CD4-positive, alpha-beta T cell treated with Interleukin-4 for 4 hours (primary cell): ENCODE measurements around the gene TMEM203.

ENCODE experiments used
- DNase-seq: peaks from one replicate; pipeline ENCODE4 v3.0.0-alpha.2; 2020

TMEM203 gene

DNA sequence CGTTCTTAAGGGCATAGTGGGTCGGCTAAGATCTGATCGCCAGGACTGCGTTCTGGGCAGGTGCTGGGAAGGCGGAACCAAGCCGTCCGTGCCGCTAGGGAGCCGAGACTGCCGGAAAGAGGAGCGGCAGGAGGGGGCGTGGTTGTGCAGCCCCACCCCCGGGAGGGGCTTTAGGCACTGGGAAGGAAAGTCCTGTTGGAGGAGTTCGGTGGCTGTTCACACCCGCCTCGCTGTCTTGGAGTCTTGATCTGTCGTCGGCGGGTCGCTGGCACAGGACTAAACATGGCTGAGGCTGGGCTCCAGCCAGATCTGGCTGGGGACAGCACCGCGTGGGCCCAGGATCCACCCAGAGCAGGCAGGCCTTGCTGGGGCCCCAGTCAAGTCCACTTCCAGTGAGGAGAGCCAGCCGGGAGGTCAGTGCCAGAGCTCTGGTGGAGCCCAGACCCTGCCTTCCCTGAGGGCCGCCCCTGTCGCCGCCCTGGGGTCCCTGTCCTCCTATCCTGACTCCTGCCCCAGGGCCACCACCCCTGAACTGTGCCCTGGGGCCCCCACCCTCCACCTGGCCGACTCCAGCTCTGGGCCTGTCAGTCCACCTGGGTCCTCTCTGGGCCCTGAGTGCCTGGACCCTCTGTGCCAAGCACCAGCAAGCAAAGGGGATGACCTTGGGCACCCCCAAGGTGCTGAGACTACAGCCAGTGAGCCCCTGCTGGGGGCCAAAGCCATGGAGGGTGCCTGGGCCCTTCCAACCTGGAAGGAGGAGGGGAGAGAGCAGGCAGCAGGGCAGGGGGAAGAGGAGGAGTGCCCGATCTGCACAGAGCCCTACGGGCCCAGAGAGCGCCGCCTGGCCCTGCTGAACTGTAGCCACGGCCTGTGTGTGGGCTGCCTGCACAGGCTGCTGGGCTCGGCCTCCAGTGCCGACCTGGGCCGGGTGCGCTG lies 12.1 kb upstream of the TMEM203 start:
- DNase-seq, result no peak

DNA sequence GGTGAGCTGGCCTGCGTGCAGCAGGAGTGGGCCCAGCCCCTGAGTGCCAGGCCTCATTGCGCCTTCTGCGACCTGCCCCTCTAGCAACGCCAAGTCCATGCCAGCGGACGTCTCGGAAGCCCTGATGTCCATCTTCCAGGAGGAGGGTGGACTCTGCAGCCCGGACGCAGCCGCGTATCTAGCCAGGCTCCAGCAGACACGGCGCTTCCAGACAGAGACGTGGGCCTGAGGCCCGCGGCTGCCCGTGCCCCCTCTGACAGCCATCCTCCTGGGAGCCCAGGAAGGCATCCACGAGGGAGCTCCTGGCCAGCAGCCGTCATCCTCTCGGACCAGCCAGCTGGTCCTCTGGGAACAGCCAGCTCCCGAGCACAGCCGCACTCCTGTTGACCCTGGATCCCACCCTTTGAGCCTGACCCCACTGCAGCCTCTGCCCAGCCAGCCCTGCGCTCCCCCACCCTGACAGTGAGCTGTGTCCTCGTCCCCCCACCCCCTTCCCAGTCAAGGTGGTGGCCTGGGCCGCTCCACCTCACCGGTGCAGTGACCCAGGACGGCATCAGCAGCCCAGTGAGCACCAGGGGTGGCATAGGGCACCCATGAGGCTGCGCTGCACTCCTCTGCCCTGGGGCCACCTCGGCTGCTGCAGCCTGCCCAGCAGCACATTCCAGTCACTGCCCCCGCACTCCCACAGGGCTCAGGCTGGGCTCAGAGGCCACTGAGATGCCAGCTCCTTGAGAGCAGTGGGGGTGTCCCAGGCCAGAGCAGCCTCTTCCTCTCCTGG lies 10.9 kb upstream of the TMEM203 start:
- DNase-seq, result no peak

GRCh38 chr9:137215196-137215986 lies 9.9 kb upstream of the TMEM203 start:
- DNase-seq, result no peak

DNA sequence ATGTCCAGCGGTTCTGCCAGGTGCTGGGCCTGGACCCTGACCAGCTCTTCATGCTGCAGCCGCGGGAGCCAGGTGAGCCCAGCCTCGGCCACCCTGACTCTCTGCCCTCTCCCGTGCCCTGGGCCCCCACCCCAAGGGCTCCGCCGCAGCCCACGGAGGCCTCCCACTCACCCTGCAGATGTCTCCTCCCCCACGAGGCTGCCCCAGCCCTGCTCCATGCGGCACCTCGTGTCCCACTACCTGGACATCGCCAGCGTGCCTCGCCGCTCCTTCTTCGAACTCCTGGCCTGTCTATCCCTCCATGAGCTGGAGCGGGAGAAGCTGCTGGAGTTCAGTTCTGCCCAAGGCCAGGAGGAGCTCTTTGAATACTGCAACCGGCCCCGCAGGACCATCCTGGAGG lies 9.2 kb upstream of the TMEM203 start:
- no peak for DNase-seq

- no peak for DNase-seq
Observed at GRCh38 chr9:137213160-137214060, 8.0 kb upstream of the TMEM203 start.

- no peak for DNase-seq
Observed at GRCh38 chr9:137212520-137212919, 7.1 kb upstream of the TMEM203 start.

DNA sequence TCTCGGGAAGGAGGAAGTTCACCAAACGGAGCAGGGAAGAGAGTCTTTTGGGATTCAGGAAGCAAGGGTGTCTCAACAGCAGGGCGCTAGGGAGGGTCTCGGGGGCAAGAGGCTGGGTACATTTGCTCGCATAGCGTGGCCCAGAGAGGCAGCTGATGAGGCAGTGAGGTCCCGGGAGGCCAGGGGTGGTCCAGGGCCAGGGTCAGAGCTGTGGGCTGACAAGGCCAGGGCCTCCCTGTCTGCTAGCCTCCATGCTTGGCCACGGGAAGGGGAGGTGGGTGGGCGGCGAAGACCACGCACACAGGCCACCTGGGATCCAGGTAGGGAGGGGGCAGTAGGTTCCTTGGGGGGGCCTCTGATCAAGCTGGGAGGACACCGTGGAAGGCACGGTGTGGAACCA lies 6.1 kb upstream of the TMEM203 start:
- DNase-seq, result no peak

DNA sequence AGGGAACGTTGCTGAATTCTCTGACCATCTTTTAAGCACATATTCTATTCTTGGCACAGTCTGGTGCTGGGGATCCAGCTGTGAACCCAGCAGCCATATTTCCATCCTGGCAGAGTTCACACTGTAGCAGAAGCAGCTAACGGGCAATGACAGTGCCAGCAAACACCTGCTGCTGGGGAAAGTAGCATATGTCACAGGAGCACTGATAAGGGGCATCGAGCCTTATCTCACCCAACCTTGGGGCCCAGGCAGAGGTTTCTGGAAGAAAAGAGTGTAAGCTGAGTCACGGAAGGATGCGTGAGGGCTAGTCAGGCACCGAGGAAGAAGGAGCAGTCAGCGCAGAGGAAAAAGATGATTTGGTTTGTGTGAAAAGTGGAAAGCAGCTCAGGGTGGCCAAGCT lies 1.2 kb upstream of the TMEM203 start:
- DNase-seq, result no peak

DNA sequence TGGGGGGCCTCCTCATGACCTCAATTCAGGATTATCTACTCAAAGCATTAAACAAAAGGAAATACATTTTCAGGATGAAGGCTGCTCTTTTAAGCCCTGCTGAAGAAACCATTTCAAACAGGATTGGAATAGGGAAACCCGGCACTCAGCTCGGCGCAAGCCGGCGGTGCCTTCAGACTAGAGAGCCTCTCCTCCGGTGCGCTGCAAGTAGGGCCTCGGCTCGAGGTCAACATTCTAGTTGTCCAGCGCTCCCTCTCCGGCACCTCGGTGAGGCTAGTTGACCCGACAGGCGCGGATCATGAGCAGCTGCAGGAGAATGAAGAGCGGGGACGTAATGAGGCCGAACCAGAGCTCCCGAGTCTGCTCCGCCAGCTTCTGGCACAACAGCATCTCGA lies 720 bp downstream of the TMEM203 start:
- no peak for DNase-seq

GRCh38 chr9:137202966-137203365 lies 2.5 kb downstream of the TMEM203 start:
- no peak for DNase-seq

GRCh38 chr9:137201205-137201868 lies 4.1 kb downstream of the TMEM203 start:
- DNase-seq, result no peak

- peak; percentile 98 for DNase-seq
Observed at GRCh38 chr9:137200311-137201204, 4.9 kb downstream of the TMEM203 start, which contains the start of gene TPRN. Gene TPRN (minus strand): TSS chr9:137200741. CDS start chr9:137200711, 30 bp downstream.

GRCh38 chr9:137199411-137200121 lies 5.9 kb downstream of the TMEM203 start:
- no peak for DNase-seq

GRCh38 chr9:137198902-137199283 lies 6.6 kb downstream of the TMEM203 start:
- no peak for DNase-seq

- DNase-seq, result no peak
Observed at GRCh38 chr9:137198051-137198901, 7.2 kb downstream of the TMEM203 start.

DNA sequence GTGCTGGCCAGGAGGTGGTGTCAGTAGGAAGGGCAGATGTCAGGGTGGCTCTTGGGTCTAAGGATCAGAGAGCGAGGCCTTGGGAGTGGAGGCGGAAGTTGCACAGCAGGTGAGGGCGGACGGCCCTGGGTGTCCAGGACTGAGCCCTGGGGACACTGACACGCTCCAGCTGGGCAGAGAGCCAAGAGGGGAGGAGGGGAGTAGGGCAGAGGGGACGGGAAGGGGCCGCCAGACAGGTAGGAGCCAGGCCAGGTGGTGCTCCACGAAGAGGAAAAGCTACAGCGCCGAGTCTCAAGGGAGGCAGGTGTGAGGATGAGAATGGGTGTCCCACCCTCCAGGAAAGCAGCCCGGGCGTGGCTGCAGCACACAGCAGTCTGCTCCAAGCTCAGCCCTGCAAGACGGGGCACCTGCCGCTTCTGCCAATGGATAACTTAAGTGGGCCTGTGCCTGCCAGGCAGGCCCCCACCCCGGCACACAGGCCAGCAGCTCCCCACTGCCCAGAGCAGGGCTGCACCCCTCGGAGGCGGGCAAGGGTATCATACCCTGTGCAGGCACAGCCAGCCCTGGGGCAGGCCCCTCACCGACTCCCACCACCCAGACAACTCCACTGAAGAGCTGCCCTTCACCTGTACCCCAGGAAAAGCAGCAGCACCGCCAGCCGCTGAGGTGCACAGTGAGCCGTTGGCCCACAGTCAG lies 9.8 kb downstream of the TMEM203 start:
- no peak for DNase-seq

DNA sequence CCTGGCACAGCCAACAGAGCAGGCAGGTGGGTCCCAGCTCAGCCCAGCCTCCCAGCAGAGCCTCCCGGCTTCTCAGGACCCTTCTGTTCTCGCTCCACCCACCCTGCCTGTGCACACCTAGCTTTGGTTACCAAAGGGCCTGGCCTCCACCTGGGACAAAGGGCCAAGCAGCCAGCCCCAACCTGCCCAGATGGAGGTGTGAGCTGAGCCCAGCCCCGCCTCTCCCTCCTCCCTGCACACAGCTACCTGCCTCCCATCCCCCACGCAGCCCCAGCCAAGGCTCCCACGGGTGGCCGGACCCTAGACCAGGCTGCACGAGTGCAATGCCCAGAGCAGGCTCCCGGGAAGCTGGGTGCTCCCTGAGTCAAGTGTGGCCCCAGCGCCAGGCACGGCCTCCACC lies 10.5 kb downstream of the TMEM203 start:
- no peak for DNase-seq

DNA sequence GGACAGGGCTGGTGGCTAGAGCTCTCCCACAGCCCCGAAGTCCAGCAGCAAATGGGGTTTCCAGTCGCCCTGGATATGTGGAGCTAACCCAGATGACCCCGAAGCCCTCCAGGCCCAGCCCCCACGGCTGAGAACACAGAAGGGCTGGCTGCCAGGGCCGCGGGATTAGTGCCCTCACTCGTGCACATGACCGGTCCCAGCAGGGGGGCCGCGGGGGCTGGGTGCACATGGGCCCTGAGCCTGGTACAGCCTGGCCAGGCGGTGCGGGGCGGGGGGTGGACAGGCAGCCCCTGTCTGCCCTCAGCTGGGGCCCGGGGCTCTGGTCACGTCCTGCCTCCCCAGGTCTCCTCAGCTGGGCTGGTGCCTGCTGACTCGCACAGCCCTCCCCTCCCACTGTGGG lies 11.1 kb downstream of the TMEM203 start:
- DNase-seq, result no peak
